Measurements from ENCODE around the gene APBA2. TPM values are rescaled to one million over a fixed set of nuclear protein-coding genes. Genes with fewer than 3 reads are reported as not detected.

APBA2 gene
- total and polyA plus RNA-seq, 10 of the 15 experiments (the other 5 are each of a cell fraction or from before 2014, with no cell fraction given) = 0.06 to 0.26 (median 0.07) TPM; not detected in 7

DNA sequence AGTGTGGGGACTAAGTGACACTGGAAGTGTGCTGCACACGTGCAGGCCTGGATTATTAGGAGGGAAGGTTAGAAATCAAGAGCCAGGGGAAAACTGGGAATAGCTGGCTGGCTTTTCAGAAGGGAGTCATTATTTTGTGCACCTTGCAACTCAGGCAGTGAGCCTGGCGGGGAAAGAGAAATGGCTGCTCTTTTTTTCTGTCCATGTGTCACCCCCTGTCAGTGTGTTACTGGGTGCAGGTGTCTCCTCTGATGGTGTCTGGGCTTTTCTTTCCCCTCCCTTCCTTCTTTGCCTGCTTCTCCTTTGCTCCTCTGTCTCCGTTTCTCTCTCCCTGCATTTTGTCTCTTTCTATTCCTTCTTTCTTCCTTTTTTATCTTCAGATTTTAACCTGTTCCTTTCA lies 130.7 kb downstream of the APBA2 start (continued):
- TF ChIP-seq, protein P1, sequence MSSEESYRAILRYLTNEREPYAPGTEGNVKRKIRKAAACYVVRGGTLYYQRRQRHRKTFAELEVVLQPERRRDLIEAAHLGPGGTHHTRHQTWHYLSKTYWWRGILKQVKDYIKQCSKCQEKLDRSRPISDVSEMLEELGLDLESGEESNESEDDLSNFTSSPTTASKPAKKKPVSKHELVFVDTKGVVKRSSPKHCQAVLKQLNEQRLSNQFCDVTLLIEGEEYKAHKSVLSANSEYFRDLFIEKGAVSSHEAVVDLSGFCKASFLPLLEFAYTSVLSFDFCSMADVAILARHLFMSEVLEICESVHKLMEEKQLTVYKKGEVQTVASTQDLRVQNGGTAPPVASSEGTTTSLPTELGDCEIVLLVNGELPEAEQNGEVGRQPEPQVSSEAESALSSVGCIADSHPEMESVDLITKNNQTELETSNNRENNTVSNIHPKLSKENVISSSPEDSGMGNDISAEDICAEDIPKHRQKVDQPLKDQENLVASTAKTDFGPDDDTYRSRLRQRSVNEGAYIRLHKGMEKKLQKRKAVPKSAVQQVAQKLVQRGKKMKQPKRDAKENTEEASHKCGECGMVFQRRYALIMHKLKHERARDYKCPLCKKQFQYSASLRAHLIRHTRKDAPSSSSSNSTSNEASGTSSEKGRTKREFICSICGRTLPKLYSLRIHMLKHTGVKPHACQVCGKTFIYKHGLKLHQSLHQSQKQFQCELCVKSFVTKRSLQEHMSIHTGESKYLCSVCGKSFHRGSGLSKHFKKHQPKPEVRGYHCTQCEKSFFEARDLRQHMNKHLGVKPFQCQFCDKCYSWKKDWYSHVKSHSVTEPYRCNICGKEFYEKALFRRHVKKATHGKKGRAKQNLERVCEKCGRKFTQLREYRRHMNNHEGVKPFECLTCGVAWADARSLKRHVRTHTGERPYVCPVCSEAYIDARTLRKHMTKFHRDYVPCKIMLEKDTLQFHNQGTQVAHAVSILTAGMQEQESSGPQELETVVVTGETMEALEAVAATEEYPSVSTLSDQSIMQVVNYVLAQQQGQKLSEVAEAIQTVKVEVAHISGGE (CRISPR knock-in tag; IDR thresholded peaks at IDR 0.05) = no peak

DNA sequence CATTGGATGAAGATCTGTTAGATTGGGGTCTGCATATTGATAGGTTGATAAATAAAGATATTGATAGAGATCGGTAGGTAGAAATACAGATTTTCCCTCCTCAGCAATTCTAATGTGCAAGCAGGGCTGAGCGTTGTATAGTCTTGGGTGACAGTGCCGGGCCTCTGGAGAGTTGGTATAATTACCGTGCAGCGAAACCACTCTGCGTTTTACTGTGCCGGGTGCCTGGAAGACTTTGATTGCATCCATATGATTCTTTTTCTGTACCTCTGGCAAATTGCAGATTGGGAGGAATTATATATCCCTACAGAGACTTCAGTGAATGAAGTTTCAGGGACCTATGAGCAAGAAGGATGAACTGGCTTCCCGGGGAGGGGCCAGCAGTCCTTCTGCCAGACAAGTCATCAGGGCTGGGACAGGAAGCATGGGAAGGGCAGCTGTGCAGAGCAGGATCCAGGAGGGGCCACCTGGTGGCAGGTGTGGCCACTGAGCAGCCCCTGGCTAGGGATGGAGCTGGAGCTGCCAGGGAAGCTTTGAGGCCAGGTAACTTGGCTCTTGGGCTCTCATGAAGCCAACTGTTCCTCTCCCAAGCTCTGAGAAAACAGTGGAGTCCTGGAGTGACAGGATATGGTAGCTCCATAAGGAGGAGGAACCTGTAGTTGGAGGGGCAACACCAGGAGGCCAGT lies 132.5 kb downstream of the APBA2 start:
- no peak for ATAC-seq
- SMC1A ChIA-PET (ENCODE audit: uncharacterized antibody, unreplicated experiment) = no interaction called here
- no peak for TF ChIP-seq ZNF274 (IDR thresholded peaks at IDR 0.05; ENCODE audit: insufficient read depth, insufficient read length)
- no peak for TF ChIP-seq ETV6 (conservative IDR thresholded peaks at IDR 0.05 in 1 of 2, IDR thresholded peaks at IDR 0.05 in 1 of 2; ENCODE audit: borderline replicate concordance in 1 of 2, low read depth in 1 of 2)
- TF ChIP-seq, protein P2, sequence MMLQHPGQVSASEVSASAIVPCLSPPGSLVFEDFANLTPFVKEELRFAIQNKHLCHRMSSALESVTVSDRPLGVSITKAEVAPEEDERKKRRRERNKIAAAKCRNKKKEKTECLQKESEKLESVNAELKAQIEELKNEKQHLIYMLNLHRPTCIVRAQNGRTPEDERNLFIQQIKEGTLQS (IDR thresholded peaks at IDR 0.05; ENCODE audit: borderline replicate concordance, extremely low read depth, low read depth, low read length) = no peak
- TF ChIP-seq, protein P3, sequence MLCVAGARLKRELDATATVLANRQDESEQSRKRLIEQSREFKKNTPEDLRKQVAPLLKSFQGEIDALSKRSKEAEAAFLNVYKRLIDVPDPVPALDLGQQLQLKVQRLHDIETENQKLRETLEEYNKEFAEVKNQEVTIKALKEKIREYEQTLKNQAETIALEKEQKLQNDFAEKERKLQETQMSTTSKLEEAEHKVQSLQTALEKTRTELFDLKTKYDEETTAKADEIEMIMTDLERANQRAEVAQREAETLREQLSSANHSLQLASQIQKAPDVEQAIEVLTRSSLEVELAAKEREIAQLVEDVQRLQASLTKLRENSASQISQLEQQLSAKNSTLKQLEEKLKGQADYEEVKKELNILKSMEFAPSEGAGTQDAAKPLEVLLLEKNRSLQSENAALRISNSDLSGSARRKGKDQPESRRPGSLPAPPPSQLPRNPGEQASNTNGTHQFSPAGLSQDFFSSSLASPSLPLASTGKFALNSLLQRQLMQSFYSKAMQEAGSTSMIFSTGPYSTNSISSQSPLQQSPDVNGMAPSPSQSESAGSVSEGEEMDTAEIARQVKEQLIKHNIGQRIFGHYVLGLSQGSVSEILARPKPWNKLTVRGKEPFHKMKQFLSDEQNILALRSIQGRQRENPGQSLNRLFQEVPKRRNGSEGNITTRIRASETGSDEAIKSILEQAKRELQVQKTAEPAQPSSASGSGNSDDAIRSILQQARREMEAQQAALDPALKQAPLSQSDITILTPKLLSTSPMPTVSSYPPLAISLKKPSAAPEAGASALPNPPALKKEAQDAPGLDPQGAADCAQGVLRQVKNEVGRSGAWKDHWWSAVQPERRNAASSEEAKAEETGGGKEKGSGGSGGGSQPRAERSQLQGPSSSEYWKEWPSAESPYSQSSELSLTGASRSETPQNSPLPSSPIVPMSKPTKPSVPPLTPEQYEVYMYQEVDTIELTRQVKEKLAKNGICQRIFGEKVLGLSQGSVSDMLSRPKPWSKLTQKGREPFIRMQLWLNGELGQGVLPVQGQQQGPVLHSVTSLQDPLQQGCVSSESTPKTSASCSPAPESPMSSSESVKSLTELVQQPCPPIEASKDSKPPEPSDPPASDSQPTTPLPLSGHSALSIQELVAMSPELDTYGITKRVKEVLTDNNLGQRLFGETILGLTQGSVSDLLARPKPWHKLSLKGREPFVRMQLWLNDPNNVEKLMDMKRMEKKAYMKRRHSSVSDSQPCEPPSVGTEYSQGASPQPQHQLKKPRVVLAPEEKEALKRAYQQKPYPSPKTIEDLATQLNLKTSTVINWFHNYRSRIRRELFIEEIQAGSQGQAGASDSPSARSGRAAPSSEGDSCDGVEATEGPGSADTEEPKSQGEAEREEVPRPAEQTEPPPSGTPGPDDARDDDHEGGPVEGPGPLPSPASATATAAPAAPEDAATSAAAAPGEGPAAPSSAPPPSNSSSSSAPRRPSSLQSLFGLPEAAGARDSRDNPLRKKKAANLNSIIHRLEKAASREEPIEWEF (IDR thresholded peaks at IDR 0.05; ENCODE audit: insufficient replicate concordance, low read depth, low read length) = no peak
- TF ChIP-seq, protein P4, sequence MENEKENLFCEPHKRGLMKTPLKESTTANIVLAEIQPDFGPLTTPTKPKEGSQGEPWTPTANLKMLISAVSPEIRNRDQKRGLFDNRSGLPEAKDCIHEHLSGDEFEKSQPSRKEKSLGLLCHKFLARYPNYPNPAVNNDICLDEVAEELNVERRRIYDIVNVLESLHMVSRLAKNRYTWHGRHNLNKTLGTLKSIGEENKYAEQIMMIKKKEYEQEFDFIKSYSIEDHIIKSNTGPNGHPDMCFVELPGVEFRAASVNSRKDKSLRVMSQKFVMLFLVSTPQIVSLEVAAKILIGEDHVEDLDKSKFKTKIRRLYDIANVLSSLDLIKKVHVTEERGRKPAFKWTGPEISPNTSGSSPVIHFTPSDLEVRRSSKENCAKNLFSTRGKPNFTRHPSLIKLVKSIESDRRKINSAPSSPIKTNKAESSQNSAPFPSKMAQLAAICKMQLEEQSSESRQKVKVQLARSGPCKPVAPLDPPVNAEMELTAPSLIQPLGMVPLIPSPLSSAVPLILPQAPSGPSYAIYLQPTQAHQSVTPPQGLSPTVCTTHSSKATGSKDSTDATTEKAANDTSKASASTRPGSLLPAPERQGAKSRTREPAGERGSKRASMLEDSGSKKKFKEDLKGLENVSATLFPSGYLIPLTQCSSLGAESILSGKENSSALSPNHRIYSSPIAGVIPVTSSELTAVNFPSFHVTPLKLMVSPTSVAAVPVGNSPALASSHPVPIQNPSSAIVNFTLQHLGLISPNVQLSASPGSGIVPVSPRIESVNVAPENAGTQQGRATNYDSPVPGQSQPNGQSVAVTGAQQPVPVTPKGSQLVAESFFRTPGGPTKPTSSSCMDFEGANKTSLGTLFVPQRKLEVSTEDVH (IDR thresholded peaks at IDR 0.05; ENCODE audit: low read depth, partially characterized antibody) = no peak
- no peak for TF ChIP-seq ZNF622 (IDR thresholded peaks at IDR 0.05)
- TF ChIP-seq DPF2 (IDR thresholded peaks at IDR 0.05) = no peak
- TF ChIP-seq ASH2L (IDR thresholded peaks at IDR 0.05; ENCODE audit: borderline replicate concordance, low read depth) = no peak

More for the DNA sequence above, 132.5 kb downstream of the APBA2 start:
- Histone ChIP-seq H4K20me1 (ENCODE audit: control insufficient read depth, insufficient read depth) (no peaks in the 10 kb centered on the region), H2AFZ (ENCODE audit: control insufficient read depth, low read depth, low read length) (no peak overlapping the region), H3K4me1 (ENCODE audit: control insufficient read depth, insufficient read depth, low read length) (no peaks in the 10 kb centered on the region), H3K4me2 (ENCODE audit: control insufficient read depth, insufficient read depth) (no peak overlapping the region), H3K9ac (ENCODE audit: control insufficient read depth, insufficient read depth, low read length) (no peak overlapping the region), H3K79me2 (ENCODE audit: control insufficient read depth, insufficient read depth, low read length) (no peaks in the 10 kb centered on the region), H3K27ac (ENCODE audit: control insufficient read depth, insufficient read depth) (no peak overlapping the region), H3K4me3 (no peak overlapping the region), H3K36me3 (ENCODE audit: control insufficient read depth in 2 of 2, insufficient read depth in 2 of 2, low read length in 1 of 2) (no peaks in the 10 kb centered on the region), H3K9me3 (replicated peaks; ENCODE audit: control insufficient read depth, insufficient read depth, low read length) (no peaks in the 10 kb centered on the region), H3K27me3 (replicated peaks in 1 of 2; ENCODE audit: control insufficient read depth in 2 of 2, insufficient read depth in 2 of 2, low read length in 1 of 2) (no peaks in the 10 kb centered on the region)
- ChIA-PET CTCF (no interaction called here), RAD21 (ENCODE audit: unreplicated experiment) (no interaction called here), POLR2A (no interaction called here)
- DNase-seq (ENCODE audit: low read depth, low spot score) = no peak
- in situ Hi-C loops (cut with MboI) = no loop called here
- intact Hi-C loops (cut with micrococcal nuclease; ENCODE audit: unreplicated experiment) = no loop called here
- WGBS (ENCODE audit: insufficient coverage, insufficient replicate concordance, low lambda C conversion rate, missing lambda C conversion rate) = 59% methylated on average over 8 of the region's 8 CpGs
- no peak for FAIRE-seq
- no TSS peak for BruUV-seq (replicated peaks)
